ENCODE data around the gene SYCE1L.

Gene SYCE1L

GRCh38 chr16:77199211-77199610 lies at the start of gene SYCE1L:
Gene SYCE1L, plus strand, starts transcription at chr16:77199408. Its CDS starts 44 bp downstream, at chr16:77199452.
- Histone ChIP-seq H2AFZ (ENCODE audit: low read length) (no peak within 1 kb of the TSS), H3K4me1 (ENCODE audit: insufficient read depth, low read length, severe bottlenecking) (no peaks in the 10 kb centered on the region), H3K27ac (ENCODE audit: low read depth, low read length, poor library complexity, severe bottlenecking) (no peak within 1 kb of the TSS), H3K79me2 (ENCODE audit: insufficient read depth, low read length) (no peaks in the 10 kb centered on the region), H3K9me2 (ENCODE audit: low read depth, low read length) (no peaks in the 10 kb centered on the region), H3K36me3 (ENCODE audit: insufficient read depth, low read length) (peaks cover 53% of the 10 kb centered on the region), H4K20me1 (ENCODE audit: insufficient read depth, low read length) (no peaks in the 10 kb centered on the region), H3K4me3 (ENCODE audit: low read depth, low read length, poor library complexity, severe bottlenecking) (no peak within 1 kb of the TSS), H3K9me3 (ENCODE audit: low read length) (no peaks in the 10 kb centered on the region), H3K4me2 (ENCODE audit: low read length) (no peak within 1 kb of the TSS), H3K27me3 (ENCODE audit: insufficient read depth, low read length) (no peaks in the 10 kb centered on the region), H3K9ac (ENCODE audit: low read length) (no peak within 1 kb of the TSS), H3F3A (ENCODE audit: insufficient read depth, low read length) (no peaks in the 10 kb centered on the region)
- TF ChIP-seq, protein P1, sequence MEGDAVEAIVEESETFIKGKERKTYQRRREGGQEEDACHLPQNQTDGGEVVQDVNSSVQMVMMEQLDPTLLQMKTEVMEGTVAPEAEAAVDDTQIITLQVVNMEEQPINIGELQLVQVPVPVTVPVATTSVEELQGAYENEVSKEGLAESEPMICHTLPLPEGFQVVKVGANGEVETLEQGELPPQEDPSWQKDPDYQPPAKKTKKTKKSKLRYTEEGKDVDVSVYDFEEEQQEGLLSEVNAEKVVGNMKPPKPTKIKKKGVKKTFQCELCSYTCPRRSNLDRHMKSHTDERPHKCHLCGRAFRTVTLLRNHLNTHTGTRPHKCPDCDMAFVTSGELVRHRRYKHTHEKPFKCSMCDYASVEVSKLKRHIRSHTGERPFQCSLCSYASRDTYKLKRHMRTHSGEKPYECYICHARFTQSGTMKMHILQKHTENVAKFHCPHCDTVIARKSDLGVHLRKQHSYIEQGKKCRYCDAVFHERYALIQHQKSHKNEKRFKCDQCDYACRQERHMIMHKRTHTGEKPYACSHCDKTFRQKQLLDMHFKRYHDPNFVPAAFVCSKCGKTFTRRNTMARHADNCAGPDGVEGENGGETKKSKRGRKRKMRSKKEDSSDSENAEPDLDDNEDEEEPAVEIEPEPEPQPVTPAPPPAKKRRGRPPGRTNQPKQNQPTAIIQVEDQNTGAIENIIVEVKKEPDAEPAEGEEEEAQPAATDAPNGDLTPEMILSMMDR (IDR thresholded peaks at IDR 0.05; ENCODE audit: low read length): no peak
- TF ChIP-seq EZH2 (IDR thresholded peaks at IDR 0.05; ENCODE audit: borderline replicate concordance, low read length): no peak

GRCh38 chr16:77157346-77158058 lies 41.7 kb upstream of the SYCE1L start:
- no peaks in the 10 kb centered on the region for H3F3A ChIP-seq (ENCODE audit: insufficient read depth, low read length)
- no peak overlapping the region for H3K4me3 ChIP-seq (ENCODE audit: low read depth, low read length, poor library complexity, severe bottlenecking)
- no peaks in the 10 kb centered on the region for H3K9me3 ChIP-seq (ENCODE audit: low read length)
- no peak for TF ChIP-seq EZH2 (IDR thresholded peaks at IDR 0.05; ENCODE audit: borderline replicate concordance, low read length)
- TF ChIP-seq, protein P1 (IDR thresholded peaks at IDR 0.05; ENCODE audit: low read length): no peak
- H3K27me3 ChIP-seq (ENCODE audit: insufficient read depth, low read length): no peaks in the 10 kb centered on the region
- no peak overlapping the region for H2AFZ ChIP-seq (ENCODE audit: low read length)
- no peaks in the 10 kb centered on the region for H3K9me2 ChIP-seq (ENCODE audit: low read depth, low read length)
- H3K27ac ChIP-seq (ENCODE audit: low read depth, low read length, poor library complexity, severe bottlenecking): no peak overlapping the region
- H4K20me1 ChIP-seq (ENCODE audit: insufficient read depth, low read length): no peaks in the 10 kb centered on the region
- H3K36me3 ChIP-seq (ENCODE audit: insufficient read depth, low read length): no peaks in the 10 kb centered on the region
- no peak overlapping the region for H3K9ac ChIP-seq (ENCODE audit: low read length)
- no peaks in the 10 kb centered on the region for H3K4me1 ChIP-seq (ENCODE audit: insufficient read depth, low read length, severe bottlenecking)
- H3K79me2 ChIP-seq (ENCODE audit: insufficient read depth, low read length): no peaks in the 10 kb centered on the region
- no peak overlapping the region for H3K4me2 ChIP-seq (ENCODE audit: low read length)

GRCh38 chr16:77158293-77158692 lies 40.9 kb upstream of the SYCE1L start:
- Histone ChIP-seq H2AFZ (ENCODE audit: low read length) (no peak overlapping the region), H3K27ac (ENCODE audit: low read depth, low read length, poor library complexity, severe bottlenecking) (no peak overlapping the region), H4K20me1 (ENCODE audit: insufficient read depth, low read length) (no peaks in the 10 kb centered on the region), H3K79me2 (ENCODE audit: insufficient read depth, low read length) (no peaks in the 10 kb centered on the region), H3K4me1 (ENCODE audit: insufficient read depth, low read length, severe bottlenecking) (no peaks in the 10 kb centered on the region), H3K27me3 (ENCODE audit: insufficient read depth, low read length) (no peaks in the 10 kb centered on the region), H3K9ac (ENCODE audit: low read length) (no peak overlapping the region), H3F3A (ENCODE audit: insufficient read depth, low read length) (no peaks in the 10 kb centered on the region), H3K9me2 (ENCODE audit: low read depth, low read length) (no peaks in the 10 kb centered on the region), H3K36me3 (ENCODE audit: insufficient read depth, low read length) (no peaks in the 10 kb centered on the region), H3K9me3 (ENCODE audit: low read length) (no peaks in the 10 kb centered on the region), H3K4me3 (ENCODE audit: low read depth, low read length, poor library complexity, severe bottlenecking) (no peak overlapping the region), H3K4me2 (ENCODE audit: low read length) (no peak overlapping the region)
- TF ChIP-seq EZH2 (IDR thresholded peaks at IDR 0.05; ENCODE audit: borderline replicate concordance, low read length): no peak
- TF ChIP-seq, protein P1 (IDR thresholded peaks at IDR 0.05; ENCODE audit: low read length): no peak

All from OCI-LY1 (cell line).